Colonic mucosa (tissue), 4 donors: ENCODE data around the gene ZFP28. TPM values are rescaled to one million over a fixed set of nuclear protein-coding genes. Genes with fewer than 3 reads are reported as not detected.

Experiments
- DNase-seq: peaks from one replicate; pipeline ENCODE4 v3.0.0-alpha.2; 2020
- H3K27ac ChIP-seq: fragments of 200-600 bp; one replicate; pipeline ENCODE4 v1.8.0; 2021
- H3K27me3 ChIP-seq: fragments of 200-600 bp; one replicate; pipeline ENCODE4 v1.8.0; 2021
- H3K36me3 ChIP-seq: fragments of 200-600 bp; one replicate; pipeline ENCODE4 v1.8.0; 2021
- H3K4me1 ChIP-seq: fragments of 200-600 bp; one replicate; pipeline ENCODE4 v1.8.0; 2021; ENCODE audit warnings: mild to moderate bottlenecking
- H3K4me3 ChIP-seq: fragments of 200-600 bp; one replicate; pipeline ENCODE4 v1.8.0; 2021
- H3K9ac ChIP-seq, 2 donors: one replicate each; pipeline ENCODE4 v1.7.0; 2013; ENCODE audit warnings: control low read depth in 2 of 2, low read depth in 2 of 2, low read length in 2 of 2
- H3K9me3 ChIP-seq: fragments of 200-600 bp; one replicate; pipeline ENCODE4 v1.8.0; 2021
- intact Hi-C: fragments of 100-400 bp; cut with DNase I; formaldehyde crosslinking; loops from one replicate; pipeline ENCODE4 v1.14.1; 2022
- total RNA-seq, 2 donors: library from RNA; stranded (reverse); fragmentation: NEBNext Ultra II Directional in 1 of 2; extraction: Animal tissue kit (Norgen Biotek cat#: 25700) in 1 of 2; gene quantifications; one replicate each; pipeline ENCODE4 v1.2.1, GENCODE V29; 2021
- TF ChIP-seq, protein P1 (sequence below): fragments of 200-600 bp; IDR thresholded peaks from one replicate; pipeline ENCODE4 v1.8.0; 2022; ENCODE audit warnings: antibody characterized with exemption, mild to moderate bottlenecking
- donor health status: healthy.
- donor health status: DM: no; HTN: no; CAD: no.
- donor health status: DM: no; HTN: no; CAD: no.

Gene ZFP28
- total RNA-seq, 2 donors from 2014 or later: 1.5 to 2.1 TPM

DNA sequence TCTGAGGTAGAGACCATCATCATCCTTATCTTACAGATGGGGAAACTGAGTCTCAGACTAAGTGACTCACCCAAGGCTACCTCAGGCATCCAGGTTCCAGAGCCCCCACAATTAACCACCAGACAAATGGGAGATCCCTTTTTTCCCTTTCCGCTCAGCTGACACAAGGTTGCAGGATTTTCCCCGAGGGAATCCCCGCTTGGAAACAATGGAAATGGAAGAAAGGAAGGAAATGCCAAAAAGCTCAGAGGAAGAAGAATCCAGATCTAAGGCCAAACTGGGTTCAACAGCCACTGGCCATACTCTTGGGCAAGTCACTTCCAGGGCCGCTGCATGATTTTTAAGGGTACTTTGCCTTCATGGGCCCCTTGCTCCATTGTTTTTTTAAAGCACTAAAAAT lies 57.9 kb downstream of the ZFP28 start:
- TF ChIP-seq, protein P1, sequence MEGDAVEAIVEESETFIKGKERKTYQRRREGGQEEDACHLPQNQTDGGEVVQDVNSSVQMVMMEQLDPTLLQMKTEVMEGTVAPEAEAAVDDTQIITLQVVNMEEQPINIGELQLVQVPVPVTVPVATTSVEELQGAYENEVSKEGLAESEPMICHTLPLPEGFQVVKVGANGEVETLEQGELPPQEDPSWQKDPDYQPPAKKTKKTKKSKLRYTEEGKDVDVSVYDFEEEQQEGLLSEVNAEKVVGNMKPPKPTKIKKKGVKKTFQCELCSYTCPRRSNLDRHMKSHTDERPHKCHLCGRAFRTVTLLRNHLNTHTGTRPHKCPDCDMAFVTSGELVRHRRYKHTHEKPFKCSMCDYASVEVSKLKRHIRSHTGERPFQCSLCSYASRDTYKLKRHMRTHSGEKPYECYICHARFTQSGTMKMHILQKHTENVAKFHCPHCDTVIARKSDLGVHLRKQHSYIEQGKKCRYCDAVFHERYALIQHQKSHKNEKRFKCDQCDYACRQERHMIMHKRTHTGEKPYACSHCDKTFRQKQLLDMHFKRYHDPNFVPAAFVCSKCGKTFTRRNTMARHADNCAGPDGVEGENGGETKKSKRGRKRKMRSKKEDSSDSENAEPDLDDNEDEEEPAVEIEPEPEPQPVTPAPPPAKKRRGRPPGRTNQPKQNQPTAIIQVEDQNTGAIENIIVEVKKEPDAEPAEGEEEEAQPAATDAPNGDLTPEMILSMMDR: no peak
- Histone ChIP-seq H3K27ac (no peak overlapping the region), H3K9me3 (no peaks in the 10 kb centered on the region), H3K36me3 (no peaks in the 10 kb centered on the region), H3K4me1 (no peaks in the 10 kb centered on the region), H3K4me3 (no peak overlapping the region), H3K9ac (no peak overlapping the region), H3K27me3 (no peaks in the 10 kb centered on the region)
- no peak for DNase-seq
- intact Hi-C loops: loop anchor here (10.0 kb wide), 1 partner anchor 192 kb away; the partner anchor contains the start of gene ZNF583

DNA sequence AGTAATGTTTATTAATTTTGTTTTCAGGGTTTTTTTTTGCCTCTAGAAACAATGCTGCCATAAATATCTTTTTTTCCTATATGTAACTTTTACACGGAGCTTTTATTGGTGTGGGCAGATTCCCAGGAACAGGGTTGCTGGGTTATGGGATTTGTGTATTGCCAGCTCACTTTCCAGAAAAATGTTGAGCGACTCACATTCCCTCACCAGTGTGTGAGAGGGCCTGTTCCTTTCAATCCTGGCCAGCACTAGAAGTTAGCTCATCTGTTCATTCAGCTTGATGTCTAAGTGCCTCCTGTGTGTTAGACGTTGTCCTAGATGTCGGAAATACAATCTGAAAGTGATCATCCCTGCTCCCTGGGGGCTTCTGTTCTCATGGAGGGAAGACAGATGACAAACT lies 58.9 kb downstream of the ZFP28 start:
- no peaks in the 10 kb centered on the region for H3K9me3 ChIP-seq
- no peak overlapping the region for H3K27ac ChIP-seq
- TF ChIP-seq, protein P1: no peak
- no peak overlapping the region for H3K9ac ChIP-seq
- DNase-seq: no peak
- intact Hi-C loops: loop anchor here (10.0 kb wide), 1 partner anchor 193 kb away; the partner anchor contains the start of gene ZNF583
- H3K36me3 ChIP-seq: no peaks in the 10 kb centered on the region
- H3K4me3 ChIP-seq: no peak overlapping the region
- no peaks in the 10 kb centered on the region for H3K27me3 ChIP-seq
- no peaks in the 10 kb centered on the region for H3K4me1 ChIP-seq

DNA sequence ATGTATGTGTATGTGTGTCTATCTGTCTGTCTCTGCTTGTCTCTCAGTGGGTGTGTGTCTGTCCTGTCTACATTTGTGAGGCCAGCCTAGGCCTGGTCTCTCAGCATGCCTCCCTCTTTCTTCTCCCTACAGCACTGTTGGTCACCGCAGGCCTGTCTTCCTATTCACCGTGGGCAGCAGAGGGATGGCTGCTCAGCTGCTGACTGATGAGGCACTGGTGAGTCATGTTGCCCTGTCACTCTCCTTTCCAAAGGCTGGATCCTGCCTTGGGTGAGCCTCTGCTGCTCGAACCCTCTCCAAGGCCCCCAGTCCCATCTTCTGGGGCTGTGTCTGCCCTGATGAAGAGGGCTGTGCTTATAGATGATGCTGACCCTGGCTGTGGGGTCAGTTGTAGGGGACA lies 62.6 kb downstream of the ZFP28 start:
- Histone ChIP-seq H3K36me3 (no peaks in the 10 kb centered on the region), H3K27ac (no peak overlapping the region), H3K4me1 (no peaks in the 10 kb centered on the region), H3K27me3 (no peaks in the 10 kb centered on the region), H3K9me3 (no peaks in the 10 kb centered on the region), H3K4me3 (no peak overlapping the region), H3K9ac (no peak overlapping the region)
- DNase-seq: no peak
- TF ChIP-seq, protein P1: no peak
- intact Hi-C loops: no loop called here

DNA sequence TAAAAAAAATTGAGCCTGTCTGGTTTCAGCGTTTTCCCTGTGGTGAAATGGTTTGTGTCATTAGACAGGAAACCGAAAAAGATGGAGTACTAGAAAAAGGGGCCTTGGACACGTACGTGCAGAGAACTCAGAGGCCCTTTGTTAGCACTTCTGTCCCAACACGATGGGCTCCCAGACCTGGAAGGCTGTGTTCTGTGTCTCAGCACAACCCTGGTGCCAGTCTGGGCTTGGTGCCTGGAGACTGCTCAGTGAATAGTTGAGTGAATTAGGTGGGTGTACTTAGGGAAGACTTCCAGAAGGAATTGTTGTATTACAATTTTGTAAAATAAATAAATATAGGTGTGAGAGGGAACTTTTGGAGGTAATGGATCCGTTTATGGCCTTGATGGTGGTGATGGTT lies 65.1 kb downstream of the ZFP28 start:
- Histone ChIP-seq H3K4me3 (no peak overlapping the region), H3K36me3 (no peaks in the 10 kb centered on the region), H3K27me3 (no peaks in the 10 kb centered on the region), H3K4me1 (no peaks in the 10 kb centered on the region), H3K9ac (no peak overlapping the region), H3K9me3 (peaks cover 5% of the 10 kb centered on the region), H3K27ac (no peak overlapping the region)
- TF ChIP-seq, protein P1: no peak
- no peak for DNase-seq
- intact Hi-C loops: no loop called here

Other genes starting within 250 kb of the ZFP28 start
- gene ZSCAN5A, start 224.1 kb upstream of the ZFP28 start, total RNA-seq: 10 to 100 TPM in 1 of 2 donors, 1 to 10 TPM in 1; 9.8 to 12.1 TPM
- gene ZNF582, start 145.4 kb upstream of the ZFP28 start, total RNA-seq: 1 to 10 TPM; 1.1 to 1.4 TPM
- 1 to 10 TPM; 1.3 to 2.1 TPM for gene ZNF583, start 134.6 kb upstream of the ZFP28 start, total RNA-seq
- gene ZNF667, start 61.6 kb upstream of the ZFP28 start, total RNA-seq: 1 to 10 TPM; 1.1 to 1.3 TPM
- 1 to 10 TPM; 2.1 to 4.2 TPM for gene ZNF471, start 31.1 kb upstream of the ZFP28 start, total RNA-seq
- gene ZNF470, start 28.5 kb downstream of the ZFP28 start, total RNA-seq: 1 to 10 TPM; 1.8 to 2.5 TPM
- gene ZNF71, start 56.4 kb downstream of the ZFP28 start, total RNA-seq: 1 to 10 TPM; 2.6 to 3.9 TPM
- not detected for gene SMIM17, start 104.2 kb downstream of the ZFP28 start, total RNA-seq
- gene ZNF835, start 132.8 kb downstream of the ZFP28 start, total RNA-seq: 1 to 10 TPM; 1.1 to 1.3 TPM